Measurements from ENCODE around the gene RPS27A.
"Not testable (repeated sequence)": the region's sequence is repeated elsewhere in the genome, so short reads cannot be mapped to it uniquely, and the experiment has no call there.

The RPS27A gene

GRCh38 chr2:55235724-55236538, 3.4 kb downstream of the RPS27A start:
- Mint-ChIP-seq H3K27ac (peak overlapping the region in 1 of 3 experiments; percentile 30), H3K36me3 (ENCODE audit: low read depth) (peaks cover 37% of the 10 kb centered on the region), H3K9me3 (no peaks in the 10 kb centered on the region), H3K4me1 (peaks cover 16% of the 10 kb centered on the region), H3K4me3 (peak overlapping the region in 2 of 3 experiments; percentile 15 to 53), H3K27me3 (ENCODE audit: low read depth) (no peaks in the 10 kb centered on the region)
- TF ChIP-seq CTCF (IDR thresholded peaks at IDR 0.05; ENCODE audit: unreplicated experiment in 3 of 3): no peak

- Mint-ChIP-seq H3K27me3 (ENCODE audit: low read depth) (no peaks in the 10 kb centered on the region), H3K4me3 (no peak overlapping the region), H3K4me1 (peaks cover 13% of the 10 kb centered on the region), H3K9me3 (no peaks in the 10 kb centered on the region), H3K36me3 (ENCODE audit: low read depth) (peaks cover 37% of the 10 kb centered on the region), H3K27ac (no peak overlapping the region)
- no peak for TF ChIP-seq CTCF (IDR thresholded peaks at IDR 0.05; ENCODE audit: unreplicated experiment in 3 of 3)
Measured at GRCh38 chr2:55236992-55237543, 4.6 kb downstream of the RPS27A start.

- Mint-ChIP-seq H3K36me3 (ENCODE audit: low read depth) (peaks cover 31% of the 10 kb centered on the region), H3K27me3 (ENCODE audit: low read depth) (no peaks in the 10 kb centered on the region), H3K27ac (no peak overlapping the region), H3K4me1 (no peaks in the 10 kb centered on the region), H3K4me3 (no peak overlapping the region), H3K9me3 (no peaks in the 10 kb centered on the region)
- TF ChIP-seq CTCF (IDR thresholded peaks at IDR 0.05; ENCODE audit: unreplicated experiment in 3 of 3): no peak
Measured at GRCh38 chr2:55239656-55240222, 7.3 kb downstream of the RPS27A start.

- H3K27ac Mint-ChIP-seq; H3K4me1 Mint-ChIP-seq; H3K27me3 Mint-ChIP-seq (ENCODE audit: low read depth); H3K9me3 Mint-ChIP-seq; H3K4me3 Mint-ChIP-seq: not testable (repeated sequence)
- H3K36me3 Mint-ChIP-seq (ENCODE audit: low read depth): peaks cover 22% of the 10 kb centered on the region
Measured at GRCh38 chr2:55241582-55241981, 9.1 kb downstream of the RPS27A start.

GRCh38 chr2:55242617-55243016, 10.1 kb downstream of the RPS27A start:
- H3K9me3 Mint-ChIP-seq: no peaks in the 10 kb centered on the region
- H3K4me3 Mint-ChIP-seq: no peak overlapping the region
- H3K27ac Mint-ChIP-seq: no peak overlapping the region

More at GRCh38 chr2:55242617-55243016, 10.1 kb downstream of the RPS27A start:
- H3K27me3 Mint-ChIP-seq (ENCODE audit: low read depth): no peaks in the 10 kb centered on the region
- H3K36me3 Mint-ChIP-seq (ENCODE audit: low read depth): peaks cover 20% of the 10 kb centered on the region
- H3K4me1 Mint-ChIP-seq: no peaks in the 10 kb centered on the region
- TF ChIP-seq CTCF (IDR thresholded peaks at IDR 0.05; ENCODE audit: unreplicated experiment in 3 of 3): no peak

Measured in nephron (organoid).